ENCODE results near the gene PLXND1.

DNA sequence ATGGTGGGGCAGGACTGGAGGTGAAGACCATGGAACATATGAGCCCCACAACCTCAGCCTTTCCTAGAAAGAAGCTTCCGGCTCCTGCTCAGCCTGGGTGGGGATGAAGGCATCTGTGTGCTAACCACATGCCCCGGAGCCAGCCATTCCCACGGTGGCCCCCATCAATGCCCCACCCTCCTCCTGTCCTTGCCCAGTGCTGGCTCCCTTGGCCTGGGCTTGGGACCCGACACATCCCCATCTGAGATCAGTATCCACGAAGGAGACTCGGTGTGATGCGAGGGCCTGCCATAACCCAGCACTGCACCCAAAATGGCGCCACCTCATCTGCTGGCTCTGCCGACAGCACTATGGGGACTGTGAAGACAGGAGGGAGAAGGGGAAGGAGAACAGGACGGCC, 16.5 kb upstream of the PLXND1 start:
- TF ChIP-seq CTCF (conservative IDR thresholded peaks at IDR 0.05 in 1 of 2, IDR thresholded peaks at IDR 0.05 in 1 of 2; ENCODE audit: extremely low read depth in 1 of 2, insufficient read depth in 1 of 2, low read depth in 1 of 2, low read length in 2 of 2) (no peak), EZH2 (IDR thresholded peaks at IDR 0.05; ENCODE audit: borderline replicate concordance, low read length) (no peak)
